ENCODE results near the gene HP1BP3.
"Not testable (repeated sequence)": the region's sequence is repeated elsewhere in the genome, so short reads cannot be mapped to it uniquely, and the experiment has no call there.

Gene HP1BP3

DNA sequence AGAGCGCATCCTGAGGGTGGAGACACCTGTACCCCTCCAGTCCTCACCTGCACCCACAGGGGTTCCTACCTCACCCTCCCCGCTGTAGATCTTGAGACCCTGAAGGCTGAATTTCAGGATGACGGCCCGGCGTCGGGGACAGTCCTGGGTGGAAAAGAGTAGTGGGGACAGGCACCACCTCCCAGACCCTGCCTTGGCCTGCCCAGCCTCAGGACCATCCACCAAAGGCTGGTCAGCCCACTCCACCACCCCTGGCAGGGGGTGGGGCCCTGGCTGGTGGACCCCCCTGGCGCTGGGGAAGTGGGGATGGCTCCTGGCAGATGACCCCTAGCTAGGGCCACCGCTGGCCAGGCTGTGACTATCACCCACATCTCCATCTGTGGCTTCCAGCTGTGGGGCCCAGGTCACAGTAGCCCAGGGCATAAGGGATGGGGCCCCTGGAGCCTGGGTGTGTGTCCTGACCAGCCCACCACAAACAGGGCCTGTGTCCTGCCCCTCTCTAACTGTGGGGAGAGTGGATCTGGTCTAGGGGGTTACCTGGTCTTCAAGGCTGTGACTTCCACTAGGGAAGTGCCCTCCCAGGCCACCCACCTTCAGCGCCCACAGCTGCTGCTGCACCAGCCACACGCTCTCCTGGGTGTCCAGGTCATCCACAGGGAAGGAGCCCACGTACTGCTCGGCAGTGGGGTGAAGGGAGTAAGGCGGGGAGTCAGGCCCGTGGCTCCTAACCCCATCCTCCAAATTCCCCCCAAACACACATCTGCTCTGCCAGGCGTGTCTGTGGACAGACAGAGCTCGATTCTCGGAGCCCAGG, 60.0 kb downstream of the HP1BP3 start:
- no peak for FAIRE-seq

DNA sequence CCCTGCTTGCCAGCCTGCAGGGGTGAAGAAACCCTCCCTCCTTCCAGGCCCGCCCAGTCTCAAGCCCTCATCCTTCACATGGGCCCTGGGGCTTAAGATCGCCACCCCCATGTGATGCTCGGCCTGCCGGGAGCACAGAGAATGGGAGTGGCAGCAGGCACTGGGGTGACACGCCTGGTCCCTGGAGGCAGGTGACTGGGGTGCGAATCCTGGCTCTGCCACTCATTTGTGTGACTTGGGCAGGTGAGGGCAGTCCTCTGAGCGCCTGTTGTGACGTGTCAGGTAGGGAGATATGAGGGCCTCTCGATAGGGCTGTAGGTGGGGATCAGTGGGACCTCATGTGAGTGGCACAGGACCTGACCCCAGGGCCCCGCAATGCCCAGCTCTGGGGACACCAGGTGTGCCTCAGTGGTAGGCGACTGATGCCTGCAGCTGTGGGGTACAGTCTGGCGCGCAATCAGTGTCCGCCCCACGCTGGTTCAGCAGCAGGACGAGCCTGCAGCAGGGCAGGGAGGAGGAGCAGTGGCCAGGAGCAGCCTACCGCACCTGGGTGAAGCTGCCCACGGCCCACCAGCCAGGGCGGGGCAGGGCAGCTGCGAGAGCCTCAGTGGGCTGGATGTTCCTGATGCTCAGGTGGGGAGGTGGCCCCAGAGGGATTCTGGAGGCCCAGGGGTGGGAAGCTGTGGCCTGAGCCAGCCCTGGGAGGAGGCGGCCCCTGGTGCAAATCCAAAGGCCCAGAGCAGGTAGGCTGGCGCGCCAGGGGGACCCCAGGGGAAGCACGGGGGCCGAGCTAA, 60.8 kb downstream of the HP1BP3 start:
- no peak for FAIRE-seq

DNA sequence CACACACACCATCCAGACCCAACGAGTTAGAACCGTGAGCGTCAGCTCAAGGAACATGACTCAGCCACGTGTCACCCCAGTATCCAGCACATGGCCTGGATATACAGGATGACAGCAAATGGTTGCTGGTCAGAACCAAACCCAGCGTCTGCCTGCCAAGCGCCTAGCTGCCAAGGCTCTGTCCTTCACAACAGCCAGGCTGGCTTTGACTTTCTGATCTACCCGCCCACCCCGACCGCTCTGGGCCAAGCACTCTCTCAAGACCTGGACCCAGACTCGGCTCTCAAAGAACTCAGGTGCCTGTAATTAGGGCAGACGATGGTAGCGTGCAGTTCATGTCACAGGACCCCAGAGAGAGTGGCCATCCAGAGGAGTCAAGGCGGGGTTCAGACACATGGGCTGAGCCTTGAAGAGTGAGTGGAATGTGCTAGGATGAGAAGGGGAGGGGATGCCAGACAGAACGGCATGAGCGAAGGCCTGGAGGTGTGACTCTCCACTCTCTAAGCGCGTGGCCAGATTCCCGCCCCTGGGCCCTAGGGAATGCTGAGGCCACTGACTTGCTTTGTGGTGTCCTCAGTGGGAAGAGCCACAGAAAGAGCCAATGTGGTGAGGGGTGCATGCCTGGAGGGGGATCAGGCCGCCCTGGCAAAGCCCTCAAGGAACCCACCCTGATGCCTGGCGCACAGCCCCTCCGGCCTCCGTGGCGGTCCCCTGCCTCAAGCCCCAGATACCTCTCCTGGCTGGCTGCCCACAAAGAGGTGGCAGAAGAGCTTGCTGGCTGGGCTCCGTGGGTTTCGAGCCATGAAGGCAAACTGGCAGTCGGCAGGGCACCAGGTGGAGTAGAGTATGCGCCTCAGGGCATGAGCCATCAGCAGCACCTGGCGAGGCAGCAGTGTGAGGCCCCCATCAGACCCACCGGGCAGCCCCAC, 61.7 kb downstream of the HP1BP3 start:
- FAIRE-seq = no peak

DNA sequence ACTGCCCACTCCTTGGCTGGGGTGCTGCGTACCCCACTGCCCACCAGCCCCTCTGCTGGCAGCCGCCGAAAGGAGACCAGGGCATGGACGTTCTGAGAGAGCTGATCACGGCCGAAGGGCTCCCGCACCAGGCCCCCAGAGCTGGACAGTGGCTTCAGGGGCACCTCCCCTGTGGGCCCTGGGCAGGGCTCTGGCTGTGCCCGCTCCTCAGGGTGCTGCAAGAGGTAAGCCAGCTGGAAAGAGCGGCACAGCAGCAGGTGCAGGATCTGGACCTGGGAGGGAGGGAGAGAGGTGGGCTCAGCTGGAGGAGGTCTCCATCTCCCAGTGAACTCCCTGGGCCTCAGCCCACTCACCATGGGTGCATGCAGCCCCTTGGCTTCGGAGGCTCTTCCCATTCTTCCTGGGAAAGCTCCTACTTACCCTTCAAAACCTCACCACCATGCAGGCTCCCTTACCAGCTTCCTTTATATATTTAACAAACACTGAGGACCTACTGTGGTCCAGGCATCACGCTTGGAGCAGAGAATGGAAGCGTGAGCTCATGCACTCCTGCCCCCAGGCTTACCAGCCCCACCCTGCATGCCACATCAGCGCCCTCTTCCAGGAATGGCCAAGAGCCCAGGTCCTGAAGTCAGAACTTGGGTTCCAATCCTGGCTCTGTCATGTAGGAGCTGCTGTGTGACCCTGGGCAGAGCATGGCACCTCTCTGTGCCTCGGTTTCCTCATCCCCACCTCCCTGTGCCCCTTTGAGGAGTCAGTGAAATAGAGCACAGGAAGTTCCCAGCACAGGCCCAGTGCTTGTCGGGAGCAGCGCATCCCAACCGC, 62.5 kb downstream of the HP1BP3 start:
- no peak for FAIRE-seq

DNA sequence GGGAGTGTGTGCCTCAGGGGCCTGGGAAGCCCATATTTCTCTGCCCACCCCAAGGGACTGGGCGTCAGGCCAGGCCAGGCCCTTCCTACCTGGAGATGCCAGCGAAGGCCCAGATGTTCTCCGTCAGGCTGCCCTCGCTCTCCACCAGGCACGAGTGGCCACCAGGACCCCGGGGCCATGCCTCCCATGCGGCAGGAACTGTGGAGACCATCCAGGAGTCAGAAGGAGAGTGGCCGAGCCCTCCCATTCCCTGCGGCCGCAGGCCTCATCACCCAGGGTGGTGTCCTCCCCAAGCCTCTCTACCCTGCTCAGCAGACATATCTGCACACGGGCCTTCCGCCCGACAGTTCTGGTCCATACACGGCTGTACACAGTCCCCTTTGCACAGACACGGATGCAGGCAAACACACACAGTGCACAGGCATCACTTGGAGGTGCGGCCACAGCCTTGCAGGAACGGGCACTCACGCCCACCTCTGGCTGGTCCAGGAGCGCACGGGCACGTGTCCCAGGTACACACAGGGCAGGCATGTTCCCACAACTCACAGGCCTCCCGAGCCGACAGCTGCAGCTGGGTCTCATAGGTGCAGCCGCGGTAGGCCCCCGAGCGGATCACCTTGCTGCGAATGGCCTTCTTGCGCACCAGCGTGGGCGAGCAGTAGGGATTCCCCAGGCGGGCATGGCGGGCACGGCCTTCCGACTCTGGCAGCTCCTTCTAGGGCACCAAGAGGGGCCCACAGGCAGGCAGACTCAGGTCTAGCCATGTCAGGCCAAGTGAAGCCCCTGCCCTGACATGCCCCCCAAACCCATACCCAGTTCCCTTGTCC, 63.4 kb downstream of the HP1BP3 start:
- FAIRE-seq = no peak

DNA sequence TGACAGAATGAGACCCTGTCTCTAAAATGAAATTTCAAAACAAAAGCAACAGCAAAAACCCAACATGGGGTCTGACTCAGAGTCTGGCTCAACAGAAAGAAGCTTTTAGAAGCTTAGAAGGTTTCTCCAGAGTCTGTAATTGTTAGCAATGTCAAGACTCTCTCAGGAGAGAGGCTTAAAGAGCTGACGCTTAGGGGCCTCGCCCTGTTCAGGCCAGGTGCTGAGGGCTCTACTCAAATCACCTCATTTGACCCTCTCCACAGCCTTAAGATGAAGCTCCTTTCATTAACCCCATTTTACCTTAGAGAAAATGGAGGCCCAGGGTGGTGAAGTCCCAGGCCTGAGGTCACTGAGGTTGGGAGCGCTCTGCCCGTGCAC, 64.0 kb downstream of the HP1BP3 start:
- no peak for FAIRE-seq

DNA sequence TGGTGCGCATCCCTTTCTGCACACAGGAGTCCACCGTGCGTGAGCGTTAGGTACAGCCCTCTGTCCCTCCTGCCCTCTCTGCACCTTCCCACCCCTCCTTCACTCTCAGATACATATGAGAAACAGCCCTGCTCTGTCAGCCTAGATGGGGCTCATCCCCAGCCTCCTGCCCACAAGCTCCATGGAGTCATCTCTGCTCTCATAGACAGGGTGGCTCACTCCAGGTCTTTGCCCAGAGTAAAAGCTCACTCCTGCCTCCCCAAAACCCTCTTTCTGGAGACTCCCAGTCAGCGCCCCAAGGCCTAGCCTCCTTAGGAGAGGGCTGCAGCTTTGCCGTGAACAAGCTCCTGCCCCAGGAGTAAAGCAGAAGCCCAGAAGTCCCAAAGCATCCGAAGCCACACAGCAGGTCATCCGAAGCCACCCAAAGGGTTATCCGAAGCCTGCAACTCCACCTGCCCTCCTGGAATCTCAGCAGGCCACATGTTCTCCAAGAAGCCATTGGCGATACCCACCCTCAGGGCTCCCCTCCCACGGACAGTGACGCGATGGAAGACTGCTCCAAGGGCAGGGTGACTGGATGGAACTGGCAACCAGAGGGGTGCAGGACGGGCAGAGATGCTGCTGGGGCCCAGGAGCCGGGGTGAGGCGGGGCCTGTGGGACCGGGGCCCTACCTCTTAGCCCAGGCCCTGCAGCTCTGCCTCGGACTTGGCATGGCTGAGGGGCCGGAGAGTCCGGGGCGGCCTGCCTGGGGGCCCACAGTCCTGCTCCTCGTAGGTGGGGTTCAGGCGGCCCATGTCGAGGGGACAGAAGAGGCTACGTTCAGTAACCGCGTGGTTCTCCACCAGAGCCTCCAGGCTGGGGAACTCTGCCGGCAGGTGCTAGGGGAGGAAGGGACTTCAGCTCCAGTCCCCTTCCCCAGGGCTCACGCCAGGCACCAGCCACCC, 65.7 kb downstream of the HP1BP3 start:
- no peak for FAIRE-seq

DNA sequence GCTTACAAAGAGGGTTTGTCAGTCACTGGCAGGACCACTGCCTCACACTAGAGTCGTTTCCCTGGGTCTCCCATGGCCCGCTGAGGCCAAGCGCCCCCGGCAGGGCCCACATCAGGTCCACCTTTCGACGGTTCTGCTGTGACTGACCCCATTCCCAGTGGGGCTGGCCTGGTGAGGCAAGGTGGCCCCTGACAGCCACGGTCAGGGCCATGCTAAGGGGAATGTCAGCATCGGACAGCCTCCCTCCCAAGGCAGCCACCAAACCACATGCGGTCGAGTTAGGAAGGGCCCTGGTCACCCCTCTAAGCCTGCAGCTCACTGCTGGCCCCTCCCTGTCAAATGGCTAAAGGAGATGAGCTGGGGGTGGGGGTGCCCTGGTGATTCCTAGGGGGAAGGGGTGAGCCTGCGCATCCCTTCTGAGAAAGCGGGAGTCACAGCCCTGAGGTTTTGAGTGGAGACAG, 66.4 kb downstream of the HP1BP3 start:
- no peak for FAIRE-seq

DNA sequence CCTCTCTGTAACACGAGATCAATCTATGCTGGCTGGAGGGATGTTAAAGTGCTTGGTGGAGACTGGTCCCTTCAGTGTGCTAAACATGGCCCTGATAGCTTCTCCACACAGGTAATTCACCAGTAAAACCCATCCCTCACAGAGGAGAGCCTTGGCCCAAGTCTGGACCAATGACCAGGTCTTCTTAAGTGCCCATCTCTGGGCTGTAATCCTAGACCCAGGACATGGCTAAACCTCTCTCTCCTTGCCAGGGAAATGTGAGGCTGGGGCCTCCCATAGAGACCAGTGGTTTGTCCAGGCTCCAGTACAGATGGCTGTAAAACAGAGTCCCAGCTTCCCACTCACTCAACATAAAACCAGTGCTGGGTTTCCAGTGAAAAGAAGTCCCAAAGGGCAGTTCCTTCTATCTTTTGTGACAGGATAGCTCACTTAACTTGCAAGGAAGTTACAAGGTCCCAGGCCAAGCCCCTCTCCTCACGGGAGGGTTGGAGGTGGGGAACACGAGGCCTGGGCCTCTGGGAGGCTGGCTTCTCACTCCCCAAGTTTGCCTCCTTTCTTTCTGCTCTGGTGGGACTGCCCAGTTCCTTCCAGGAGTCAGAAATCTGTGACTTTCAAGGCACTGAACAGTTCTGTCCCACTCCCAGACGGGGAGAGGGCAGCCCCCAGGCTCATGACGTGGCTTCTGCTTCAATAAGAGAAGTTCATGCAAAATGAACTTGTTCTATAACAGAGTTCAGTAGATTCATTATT, 67.1 kb downstream of the HP1BP3 start:
- FAIRE-seq = no peak

DNA sequence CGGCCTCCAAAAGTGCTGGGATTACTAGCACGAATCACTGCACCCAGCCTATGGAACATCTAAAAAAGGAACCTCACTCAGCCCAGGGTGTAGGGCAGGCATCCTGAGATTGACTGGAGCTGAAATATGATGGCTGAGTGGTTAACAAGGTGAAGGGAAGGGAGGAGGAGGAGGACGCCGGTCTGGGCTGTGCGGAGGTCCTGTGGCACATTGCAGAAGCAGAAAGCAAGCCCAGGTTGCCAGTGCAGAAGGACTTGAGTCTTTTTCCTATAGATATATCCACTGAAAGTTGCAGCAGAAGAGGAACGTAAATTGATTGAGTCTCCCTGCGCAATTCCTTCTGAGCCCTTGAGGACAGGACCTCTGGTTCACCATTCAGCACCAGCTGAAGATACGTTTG, 67.8 kb downstream of the HP1BP3 start:
- no peak for FAIRE-seq

DNA sequence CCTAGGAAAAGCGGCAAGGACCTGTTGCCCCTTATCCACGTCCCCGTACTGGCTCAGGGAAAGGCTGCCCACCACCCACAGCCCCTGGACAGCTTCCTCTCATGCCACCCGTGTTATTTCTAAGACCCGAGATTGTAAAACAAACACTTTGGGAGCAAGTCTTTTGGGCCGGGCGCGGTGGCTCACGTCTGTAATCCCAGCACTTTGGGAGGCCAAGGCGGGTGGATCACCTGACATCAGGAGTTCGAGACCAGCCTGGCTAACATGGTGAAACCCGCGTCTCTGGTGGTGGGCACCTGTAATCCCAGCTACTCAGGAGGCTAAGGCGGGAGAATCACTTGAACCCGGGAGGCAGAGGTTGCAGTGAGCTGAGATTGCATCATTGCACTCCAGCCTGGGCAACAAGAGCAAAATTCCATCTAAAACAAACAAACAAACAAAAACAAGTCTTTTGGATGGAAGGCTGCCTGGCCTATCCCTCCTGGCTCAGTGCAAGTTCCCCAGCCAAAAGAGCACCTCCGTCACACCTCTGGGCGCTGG, 68.7 kb downstream of the HP1BP3 start:
- FAIRE-seq = not testable (repeated sequence)

DNA sequence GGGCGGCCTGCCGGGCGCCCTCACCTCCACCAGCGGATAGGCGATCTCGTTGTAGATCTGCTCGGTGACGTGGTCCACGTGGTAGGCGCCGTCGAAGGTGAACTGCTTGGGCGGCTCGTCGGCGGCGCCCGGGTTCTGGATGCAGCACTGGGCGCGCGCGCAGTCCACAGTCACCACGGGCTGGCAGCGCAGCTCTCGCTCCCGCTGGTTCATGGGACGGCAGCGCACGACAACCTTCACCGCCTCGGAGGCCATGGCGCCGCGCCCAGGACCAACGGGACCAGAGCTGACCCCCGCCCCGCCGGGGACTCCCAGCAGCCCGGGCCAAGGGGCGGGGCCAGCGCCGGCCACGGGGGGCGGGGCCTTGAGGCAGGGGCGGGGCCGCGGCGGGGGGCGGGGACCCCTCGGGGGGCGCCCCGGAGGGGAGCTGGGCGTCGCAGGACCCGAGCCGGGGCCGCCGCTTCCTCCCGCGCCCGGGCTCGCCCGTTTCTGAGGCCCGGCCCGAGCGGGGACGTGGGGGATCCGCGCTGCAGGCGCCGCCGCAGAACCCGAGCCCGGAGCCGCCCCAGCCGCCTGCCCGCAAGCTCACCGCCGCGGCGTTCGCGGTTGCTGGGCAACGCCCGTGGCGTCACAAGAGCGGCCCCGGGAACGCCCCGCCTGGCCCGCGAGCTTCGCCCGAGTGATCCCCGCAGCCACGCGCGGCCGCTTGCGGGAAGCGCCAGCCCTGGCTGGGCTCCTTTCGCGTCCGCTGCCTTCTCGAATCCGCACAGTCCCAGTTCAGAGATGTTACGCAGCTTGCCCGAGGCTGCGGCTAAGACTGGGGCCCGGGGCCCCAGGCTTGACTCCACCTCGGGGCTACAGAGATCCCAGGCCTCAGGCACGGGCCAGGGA, 69.4 kb downstream of the HP1BP3 start, which contains the start of gene KIF17:
TSS of gene KIF17 (minus strand) at position 556 of the 891 bp plus-strand sequence. CDS start at position 255, 301 bp downstream.
- FAIRE-seq = no peak

DNA sequence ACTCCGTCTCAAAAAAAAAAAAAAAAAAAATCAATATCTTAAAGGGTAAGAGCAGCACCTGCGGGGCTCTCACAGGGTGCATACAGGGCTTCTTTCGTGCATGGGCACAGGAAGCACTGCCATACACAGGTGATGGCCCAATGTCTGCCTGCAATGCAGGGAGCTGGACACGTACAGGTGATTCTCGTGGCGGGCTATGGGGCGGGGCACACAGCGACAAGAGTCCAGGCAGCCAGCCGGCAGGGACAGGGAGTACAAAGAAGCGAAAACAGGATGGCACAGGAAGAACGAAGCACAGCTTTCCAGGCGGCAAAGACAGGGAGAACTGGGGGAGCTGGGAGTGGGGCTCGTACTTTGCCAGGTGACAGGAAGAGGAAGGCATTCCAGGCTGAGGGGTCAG, 70.9 kb downstream of the HP1BP3 start:
- FAIRE-seq = no peak

DNA sequence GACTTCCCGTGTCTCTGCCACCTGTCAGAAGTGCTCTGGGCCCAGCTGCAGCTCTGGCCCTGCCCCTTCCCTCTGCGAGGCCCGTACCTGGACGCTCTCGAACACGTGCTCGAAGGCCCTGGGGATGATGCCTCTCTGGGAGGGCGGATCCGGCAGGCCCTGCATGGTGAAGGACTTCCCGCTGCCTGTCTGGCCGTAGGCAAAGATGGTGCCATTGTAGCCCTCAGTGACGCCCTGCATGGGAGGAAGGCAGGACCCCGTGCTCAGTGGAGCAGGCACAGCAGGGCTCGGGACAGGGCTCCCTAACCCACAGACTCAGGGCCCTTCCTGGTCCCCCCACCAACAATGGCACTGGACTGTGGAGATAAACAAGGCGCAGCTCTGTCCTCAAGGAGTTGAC, 71.7 kb downstream of the HP1BP3 start:
- no peak for FAIRE-seq

DNA sequence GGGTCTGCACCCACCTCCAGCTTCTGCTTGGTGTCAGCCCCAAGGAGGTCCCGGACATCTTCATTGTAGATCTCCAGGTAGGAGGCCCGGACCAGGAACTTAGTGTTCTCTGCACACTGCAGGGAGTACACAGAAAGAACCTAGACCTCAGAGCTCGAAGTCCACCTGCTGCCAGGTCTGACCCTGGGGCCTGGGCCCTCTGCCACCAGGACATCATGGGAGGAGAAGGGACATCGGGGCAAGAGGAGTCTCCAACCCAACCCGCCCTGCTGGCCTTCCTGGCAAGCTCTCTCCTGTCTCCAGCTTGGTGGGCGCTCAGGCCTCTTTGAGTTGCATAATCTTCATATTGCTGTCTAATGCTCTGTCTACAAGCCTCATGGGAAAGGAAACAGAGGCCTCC, 73.7 kb downstream of the HP1BP3 start:
- FAIRE-seq = no peak

DNA sequence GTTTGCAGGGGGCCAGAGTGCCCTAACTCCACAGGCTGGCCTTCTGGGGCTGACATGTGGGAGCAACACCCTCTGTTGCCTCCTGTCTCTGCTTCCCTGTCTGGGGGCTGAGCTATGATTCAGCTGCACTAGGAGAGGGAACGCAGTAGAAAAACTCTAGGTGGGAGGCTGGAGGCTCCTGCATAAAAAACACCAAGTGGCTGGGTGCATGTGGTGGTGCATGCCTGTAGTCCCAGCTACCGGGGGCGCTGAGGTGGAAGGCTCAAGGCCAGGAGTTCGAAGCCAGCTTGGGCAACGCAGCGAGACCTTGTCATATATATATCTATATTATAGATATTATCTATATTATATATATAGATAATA, 74.9 kb downstream of the HP1BP3 start:
- no peak for FAIRE-seq
